Measurements from ENCODE around the gene CEP295NL.
"Not testable (repeated sequence)": the region's sequence is repeated elsewhere in the genome, so short reads cannot be mapped to it uniquely, and the experiment has no call there.

CEP295NL gene

GRCh38 chr17:78929908-78930775 lies 27.1 kb upstream of the CEP295NL start:
- no peak for DNase-seq (ENCODE audit: low read depth in 2 of 2)

GRCh38 chr17:78925662-78926555 lies 22.9 kb upstream of the CEP295NL start:
- no peak for DNase-seq (ENCODE audit: low read depth in 2 of 2)

- peak in 1 of 2 donors; percentile 24 for DNase-seq (ENCODE audit: low read depth in 2 of 2)
These were observed 22.2 kb upstream of the CEP295NL start, which contains the start of gene TIMP2 for GRCh38 chr17:78925234-78925633. TSS of gene TIMP2 (minus strand) at chr17:78925387. CDS start at chr17:78925088, 299 bp downstream.

GRCh38 chr17:78924481-78925151 lies 21.6 kb upstream of the CEP295NL start:
- no peak for DNase-seq (ENCODE audit: low read depth in 2 of 2)

GRCh38 chr17:78923660-78924453 lies 20.9 kb upstream of the CEP295NL start:
- DNase-seq (ENCODE audit: low read depth in 2 of 2): peak in 1 of 2 donors; percentile 14

GRCh38 chr17:78922816-78923498 lies 20.0 kb upstream of the CEP295NL start:
- DNase-seq (ENCODE audit: low read depth in 2 of 2): no peak

GRCh38 chr17:78921437-78921971 lies 18.5 kb upstream of the CEP295NL start:
- DNase-seq (ENCODE audit: low read depth in 2 of 2): no peak

GRCh38 chr17:78920528-78920927 lies 17.5 kb upstream of the CEP295NL start:
- DNase-seq (ENCODE audit: low read depth in 2 of 2): no peak

- DNase-seq (ENCODE audit: low read depth in 2 of 2): no peak
These were observed 17.0 kb upstream of the CEP295NL start for GRCh38 chr17:78919861-78920450.

GRCh38 chr17:78918979-78919378 lies 16.0 kb upstream of the CEP295NL start:
- no peak for DNase-seq (ENCODE audit: low read depth in 2 of 2)

GRCh38 chr17:78917451-78918275 lies 14.7 kb upstream of the CEP295NL start:
- DNase-seq (ENCODE audit: low read depth in 2 of 2): no peak

- DNase-seq (ENCODE audit: low read depth in 2 of 2): no peak
These were observed 13.1 kb upstream of the CEP295NL start for GRCh38 chr17:78915872-78916632.

- DNase-seq (ENCODE audit: low read depth in 2 of 2): no peak
These were observed 10.1 kb upstream of the CEP295NL start for GRCh38 chr17:78913115-78913514.

- DNase-seq (ENCODE audit: low read depth in 2 of 2): no peak
These were observed 9.1 kb upstream of the CEP295NL start for GRCh38 chr17:78912082-78912481.

GRCh38 chr17:78911543-78911942 lies 8.5 kb upstream of the CEP295NL start:
- not testable (repeated sequence) for DNase-seq (ENCODE audit: low read depth in 2 of 2)

- DNase-seq (ENCODE audit: low read depth in 2 of 2): no peak
These were observed 7.7 kb upstream of the CEP295NL start for GRCh38 chr17:78910497-78911284.

- DNase-seq (ENCODE audit: low read depth in 2 of 2): no peak
These were observed 5.4 kb upstream of the CEP295NL start for GRCh38 chr17:78908426-78908825.

Measured in activated CD8-positive, alpha-beta memory T cell treated with anti-CD3 and anti-CD28 coated beads for 4 hours (primary cell).